K562 (cell line): Measurements from ENCODE around the gene TMEM156. TPM values are rescaled to one million over a fixed set of nuclear protein-coding genes. Genes with fewer than 3 reads are reported as not detected.

Experiments
- ATAC-seq: fragments of 200-7000 bp; cut with Tn5 transposase; 3 replicates; pipeline ENCODE4 v1.9.1; 2020; ENCODE audit warnings: moderate library complexity
- BruUV-seq: library from RNA; stranded (reverse); fragments of 400-500 nt; replicated peaks from 2 replicates; lab custom pipeline; 2021; lab: Mats Ljungman, UMichigan
- CTCF ChIA-PET: fragments of 300-600 bp; formaldehyde crosslinking; extraction: SDS; loops from one replicate; lab custom pipeline; 2021; ENCODE audit warnings: low intra/inter-chr PET ratio; lab: Yijun Ruan, JAX
- POLR2A ChIA-PET: fragments of 300-600, 350-650 bp; sonication (Branson Sonifier 250); formaldehyde crosslinking; extraction: SDS; loops from one replicate; lab custom pipeline; 2021; ENCODE audit warnings: antibody characterized with exemption, inconsistent platforms; lab: Yijun Ruan, JAX
- DNase-seq, 4 experiments: peaks; one replicate each; pipeline versions ENCODE4 v3.0.0 to v3.0.0-alpha.2; 2011 to 2018; ENCODE audit warnings: low spot score in 3 of 4, mixed read lengths in 3 of 4; ENCODE audit errors: extremely low read depth in 1 of 4
- FAIRE-seq: peaks from 2 replicates; lab custom pipeline; 2011; peaks lifted over from hg19 to GRCh38; lab: Jason Lieb, UNC
- H2AFZ ChIP-seq: 2 replicates; pipeline ENCODE4 v1.6.0; 2011; ENCODE audit warnings: low read depth, low read length, control low read depth, inconsistent platforms
- H3K27ac ChIP-seq: fragments of 200-600 bp; 3 replicates; pipeline ENCODE4 v1.8.0; 2011; ENCODE audit warnings: low read depth, mild to moderate bottlenecking, control low read depth, inconsistent platforms, low read length, moderate library complexity, mixed read lengths; ENCODE audit errors: extremely low read depth
- H3K27me3 ChIP-seq, 2 experiments: fragments of 300-600 bp in 1 of 2; 2 replicates in 1 of 2; 3 replicates in 1 of 2; pipeline versions ENCODE4 v1.6.0 to v1.8.0; 2011; ENCODE audit warnings: inconsistent platforms in 2 of 2, low read length in 2 of 2, mild to moderate bottlenecking in 1 of 2, mixed read lengths in 1 of 2, moderate library complexity in 1 of 2; ENCODE audit not compliant: control insufficient read depth in 2 of 2, insufficient read depth in 2 of 2
- H3K36me3 ChIP-seq: fragments of 300-600 bp; 3 replicates; pipeline ENCODE4 v1.8.0; 2011; ENCODE audit warnings: mild to moderate bottlenecking, low read length, inconsistent platforms; ENCODE audit not compliant: control insufficient read depth, insufficient read depth
- H3K4me1 ChIP-seq, 2 experiments: fragments of 200-600 bp in 1 of 2; replicated peaks in 1 of 2; 2 replicates in 1 of 2; 3 replicates in 1 of 2; pipeline versions ENCODE4 v1.5.1 to v1.8.0; 2011; ENCODE audit warnings: inconsistent platforms in 2 of 2, low read length in 2 of 2, mild to moderate bottlenecking in 1 of 2, mixed read lengths in 1 of 2, moderate library complexity in 1 of 2; ENCODE audit not compliant: control insufficient read depth in 2 of 2, insufficient read depth in 2 of 2
- H3K4me2 ChIP-seq: 2 replicates; pipeline ENCODE4 v1.6.1; 2011; ENCODE audit warnings: low read length, control low read depth, inconsistent platforms, mixed read lengths; ENCODE audit not compliant: insufficient read depth
- H3K4me3 ChIP-seq: fragments of 200-600 bp; sonication (generic), shearing (Covaris generic); 2 replicates; pipeline ENCODE4 v1.5.1; 2016; ENCODE audit warnings: control low read depth, inconsistent platforms
- H3K79me2 ChIP-seq: fragments of 200-600 bp; 3 replicates; pipeline ENCODE4 v1.8.0; 2011; ENCODE audit warnings: low read length, inconsistent platforms; ENCODE audit not compliant: control insufficient read depth, insufficient read depth
- H3K9ac ChIP-seq, 2 experiments: 2 replicates each; pipeline versions ENCODE4 v1.6.0 to v1.6.1; 2011; ENCODE audit warnings: low read depth in 2 of 2, low read length in 2 of 2, control low read depth in 1 of 2, inconsistent platforms in 1 of 2, mild to moderate bottlenecking in 1 of 2, mixed read lengths in 1 of 2; ENCODE audit not compliant: insufficient read depth in 1 of 2
- H3K9me1 ChIP-seq: one replicate; pipeline ENCODE4 v1.6.0; 2011; ENCODE audit warnings: inconsistent platforms, mild to moderate bottlenecking, low read length, moderate library complexity; ENCODE audit not compliant: control insufficient read depth, insufficient read depth
- H3K9me3 ChIP-seq: replicated peaks from 2 replicates; pipeline ENCODE4 v1.5.1; 2011; ENCODE audit warnings: low read depth, low read length, inconsistent platforms; ENCODE audit not compliant: control insufficient read depth, insufficient read depth
- H4K20me1 ChIP-seq: replicated peaks from 2 replicates; pipeline ENCODE4 v1.6.1; 2011; ENCODE audit warnings: low read length, inconsistent platforms, mixed read lengths; ENCODE audit not compliant: control insufficient read depth, insufficient read depth
- BDP1 ChIP-seq: IDR thresholded peaks from 3 replicates; pipeline ENCODE4 v1.6.1; 2011; ENCODE audit not compliant: insufficient read length, insufficient read depth
- CAMTA2 ChIP-seq: fragments of 250-450 bp; sonication (Bioruptor Pico); conservative IDR thresholded peaks from 2 replicates; pipeline ENCODE4 v1.5.1; 2022
- CEBPB ChIP-seq: fragments of 450-650 bp; IDR thresholded peaks from 2 replicates; pipeline ENCODE4 v1.6.1; 2016; ENCODE audit warnings: missing genetic modification characterization, missing compliant biosample characterization
- CEBPG ChIP-seq, 3 experiments: fragments of 200-800 bp in 1 of 3; sonication (Bioruptor generic) in 1 of 3; sonication (generic) in 1 of 3; formaldehyde crosslinking in 1 of 3; IDR thresholded peaks in 2 of 3; conservative IDR thresholded peaks in 1 of 3; 2 replicates each; pipeline versions ENCODE4 v1.6.1 to v1.8.0; 2016 to 2022; ENCODE audit warnings: missing compliant biosample characterization in 2 of 3, missing genetic modification characterization in 2 of 3, mild to moderate bottlenecking in 1 of 3, missing genetic modification reagents in 1 of 3
- CSDE1 ChIP-seq, 2 experiments: fragments of 450-650 bp; IDR thresholded peaks; 2 replicates each; pipeline ENCODE4 v1.6.1; 2016; ENCODE audit warnings: mild to moderate bottlenecking in 1 of 2
- CTBP1 ChIP-seq: fragments of 450-650 bp; IDR thresholded peaks from 2 replicates; pipeline ENCODE4 v1.6.1; 2016; ENCODE audit warnings: borderline replicate concordance
- ELK1 ChIP-seq: sonication (generic); formaldehyde crosslinking; IDR thresholded peaks from 2 replicates; pipeline ENCODE4 v1.8.1; 2022; ENCODE audit warnings: missing genetic modification reagents
- LEF1 ChIP-seq: fragments of 450-650 bp; IDR thresholded peaks from 2 replicates; pipeline ENCODE4 v1.6.1; 2016; ENCODE audit warnings: mild to moderate bottlenecking
- PPARD ChIP-seq: fragments of 250-450 bp; sonication (Bioruptor Pico); IDR thresholded peaks from 2 replicates; pipeline ENCODE4 v1.8.0; 2022; ENCODE audit warnings: inconsistent platforms, mild to moderate bottlenecking, moderate library complexity
- TBL1XR1 ChIP-seq, 2 experiments: IDR thresholded peaks; 2 replicates each; pipeline ENCODE4 v1.6.1; 2012; ENCODE audit warnings: improper control_type of control experiment in 2 of 2, low read length in 2 of 2, mild to moderate bottlenecking in 1 of 2
- VEZF1 ChIP-seq: fragments of 200-800 bp; sonication (Bioruptor generic); IDR thresholded peaks from 2 replicates; pipeline ENCODE4 v1.6.1; 2017; ENCODE audit warnings: missing genetic modification characterization, missing compliant biosample characterization
- ZNF561 ChIP-seq: fragments of 450-650 bp; formaldehyde crosslinking; conservative IDR thresholded peaks from 2 replicates; pipeline ENCODE4 v1.4.0; 2020; ENCODE audit warnings: mild to moderate bottlenecking, moderate library complexity
- ZNF655 ChIP-seq: fragments of 250-450 bp; sonication (Bioruptor Pico); IDR thresholded peaks from 2 replicates; pipeline ENCODE4 v1.5.0; 2021
- WGBS: fragments of 100-300 bp; shearing (Covaris generic); methylation state at CpG from one replicate; pipeline ENCODE4 v1.1.6; 2016; ENCODE audit warnings: low coverage, mixed read lengths; ENCODE audit not compliant: insufficient coverage; ENCODE audit errors: missing lambda C conversion rate; 5-methylcytosine and 5-hydroxymethylcytosine counted together
- in situ Hi-C: fragments of 300-500 bp; cut with MboI; formaldehyde crosslinking; loops from 4 replicates; pipeline ENCODE4 v1.15.0; 2018; ENCODE audit warnings: inconsistent platforms, mixed read lengths
- intact Hi-C: fragments of 100-400 bp; cut with micrococcal nuclease; formaldehyde crosslinking; loops from 2 replicates; pipeline ENCODE4 v1.14.2; 2022
- polyA plus RNA-seq, 8 experiments: library from polyadenylated mRNA; depleted of rRNA in 4 of 8; stranded (reverse) in 5 of 8; unstranded in 3 of 8; fragments of >200 nt; fragmentation: Nextera tagmentation in 2 of 8; fragmentation: Illumina TruSeq in 1 of 8; extraction: Ambion mirVana in 2 of 8; extraction: Trizol in 1 of 8; gene quantifications; 2 replicates each; pipeline versions ENCODE4 v1.2.1 to v1.2.3, GENCODE V29; 2011 to 2014; ENCODE audit warnings: inconsistent platforms in 1 of 8, missing spikeins in 1 of 8
- total RNA-seq, 7 experiments: library from RNA; depleted of rRNA in 6 of 7; stranded (reverse); fragments of >200 nt in 6 of 7; fragmentation: Illumina TruSeq in 2 of 7; extraction: Trizol in 2 of 7; gene quantifications; 2 replicates each; pipeline versions ENCODE4 v1.2.1 to v1.2.3, GENCODE V29; 2011 to 2021; ENCODE audit warnings: low replicate concordance in 1 of 7

Gene TMEM156
- total and polyA plus RNA-seq, 9 of the 15 experiments (the other 6 are each of a cell fraction or from before 2014, with no cell fraction given), result 3.5 to 9.6 (median 6.4) TPM

- WGBS, result 47% methylated on average over 2 of the region's 2 CpGs
- TF ChIP-seq CEBPG (CRISPR knock-in tag; IDR thresholded peaks at IDR 0.05) (no peak), CEBPG (tag; conservative IDR thresholded peaks at IDR 0.05 in 1 of 2, IDR thresholded peaks at IDR 0.05 in 1 of 2) (peak; percentile 27 to 53; a peak in 1 of 4 replicates), ELK1 (CRISPR knock-in tag) (no peak), CEBPB (tag) (peak; percentile 80)
- no peak overlapping the region for H2AFZ ChIP-seq
- H3K79me2 ChIP-seq, result no peaks in the 10 kb centered on the region
- intact Hi-C loops, result no loop called here
- no TSS peak for BruUV-seq
- no peaks in the 10 kb centered on the region for H3K4me1 ChIP-seq
- no peak overlapping the region for H3K27ac ChIP-seq
- no peak for DNase-seq
- H4K20me1 ChIP-seq, result no peaks in the 10 kb centered on the region
- FAIRE-seq, result no peak
- ATAC-seq, result no peak
- H3K27me3 ChIP-seq, result no peaks in the 10 kb centered on the region
- H3K36me3 ChIP-seq, result no peaks in the 10 kb centered on the region
- CTCF ChIA-PET, result no interaction called here
- H3K4me2 ChIP-seq, result no peak overlapping the region
- no peaks in the 10 kb centered on the region for H3K9me1 ChIP-seq
- H3K4me3 ChIP-seq, result no peak overlapping the region
- POLR2A ChIA-PET, result interaction anchor here (1.1 to 1.5 kb wide), 2 partner anchors 9 to 85 kb away, joined by 4 read pairs; no protein-coding TSS in a partner anchor
- in situ Hi-C loops, result no loop called here
- peaks cover 3% of the 10 kb centered on the region for H3K9me3 ChIP-seq
- no peak overlapping the region for H3K9ac ChIP-seq
These were observed 18.2 kb downstream of the TMEM156 start for GRCh38 chr4:39014028-39014427.

GRCh38 chr4:39004758-39005157 is 27.5 kb downstream of the TMEM156 start:
- DNase-seq (no peak), ATAC-seq (no peak), FAIRE-seq (no peak)
- Histone ChIP-seq H2AFZ (no peak overlapping the region), H3K4me1 (no peaks in the 10 kb centered on the region), H3K79me2 (no peaks in the 10 kb centered on the region), H3K36me3 (no peaks in the 10 kb centered on the region), H3K27me3 (no peaks in the 10 kb centered on the region), H3K27ac (no peak overlapping the region), H3K4me3 (no peak overlapping the region), H3K4me2 (no peak overlapping the region), H3K9me1 (no peaks in the 10 kb centered on the region), H4K20me1 (no peaks in the 10 kb centered on the region), H3K9me3 (peaks cover under 1% of the 10 kb centered on the region; the same call in 1 of the 2 replicates), H3K9ac (no peak overlapping the region)
- no TSS peak for BruUV-seq
- 29% methylated on average over 2 of the region's 2 CpGs for WGBS
- in situ Hi-C loops, result no loop called here
- intact Hi-C loops, result no loop called here
- POLR2A ChIA-PET, result interaction anchor here (0.7 to 0.8 kb wide), 2 partner anchors 20 to 32 kb away, joined by 3 to 4 read pairs; no protein-coding TSS in a partner anchor
- CTCF ChIA-PET, result no interaction called here
- TF ChIP-seq VEZF1 (CRISPR knock-in tag) (no peak), CTBP1 (no peak), CSDE1 (IDR thresholded peaks at IDR 0.05) (no peak), PPARD (CRISPR knock-in tag) (no peak), ZNF655 (no peak), CAMTA2 (no peak), BDP1 (no peak), ZNF561 (no peak), LEF1 (no peak), TBL1XR1 (IDR thresholded peaks at IDR 0.05; ENCODE audit: low read length in 2 of 2) (no peak)
